MM.1S (cell line): ENCODE data around the gene GPSM3.

ENCODE experiments used
- CTCF ChIP-seq: fragments of 300-600 bp; sonication (generic); IDR thresholded peaks from 2 replicates; pipeline ENCODE4 v1.5.1; 2016; ENCODE audit warnings: antibody characterized with exemption, low read length, mixed read lengths
- EZH2 ChIP-seq: fragments of 300-600 bp; sonication (generic); optimal IDR thresholded peaks from 2 replicates; pipeline ENCODE3; 2017; ENCODE audit warnings: low read depth, mild to moderate bottlenecking, antibody characterized with exemption, low read length, mixed read lengths
- EZH2phosphoT487 ChIP-seq: fragments of 300-600 bp; sonication (generic); IDR thresholded peaks from 2 replicates; pipeline ENCODE4 v1.6.1; 2018; ENCODE audit warnings: antibody characterized with exemption, low read length

- TF ChIP-seq CTCF = no peak
- no peak for TF ChIP-seq EZH2
- TF ChIP-seq EZH2phosphoT487 = no peak
Measured at GRCh38 chr6:32226434-32226833, 34.0 kb upstream of the GPSM3 start.
